C4-2B (cell line): ENCODE measurements around the gene GRIK4.

Source experiments
- H3K27ac ChIP-seq: fragments of 450-650 bp; 2 replicates; pipeline ENCODE4 v1.5.1; 2017
- ZFX ChIP-seq: fragments of 450-650 bp; IDR thresholded peaks from 2 replicates; pipeline ENCODE4 v1.6.1; 2017
- TF ChIP-seq, protein P1 (sequence below): fragments of 450-650 bp; conservative IDR thresholded peaks from 2 replicates; pipeline ENCODE4 v1.5.1; 2017; ENCODE audit warnings: mild to moderate bottlenecking

Gene GRIK4

DNA sequence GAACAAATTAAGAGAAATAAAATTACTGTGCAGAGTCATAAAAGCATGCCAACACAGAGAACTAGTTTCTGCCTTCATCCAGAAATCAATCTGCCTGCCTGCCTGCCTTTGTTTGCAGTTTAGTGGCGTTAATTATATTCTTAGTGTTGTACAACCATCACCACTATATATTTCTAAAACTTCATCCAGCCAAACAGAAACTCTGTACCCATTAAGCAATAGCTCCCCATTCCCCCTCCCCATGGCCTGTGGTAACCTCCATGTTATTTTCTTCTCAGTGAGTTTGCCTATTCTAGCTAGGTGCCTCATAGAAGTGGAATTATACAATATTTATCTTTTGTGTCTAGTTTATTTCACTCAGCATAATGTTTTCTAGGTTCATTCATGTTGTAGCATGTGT is 329.1 kb downstream of the GRIK4 start:
- no peak overlapping the region for H3K27ac ChIP-seq

DNA sequence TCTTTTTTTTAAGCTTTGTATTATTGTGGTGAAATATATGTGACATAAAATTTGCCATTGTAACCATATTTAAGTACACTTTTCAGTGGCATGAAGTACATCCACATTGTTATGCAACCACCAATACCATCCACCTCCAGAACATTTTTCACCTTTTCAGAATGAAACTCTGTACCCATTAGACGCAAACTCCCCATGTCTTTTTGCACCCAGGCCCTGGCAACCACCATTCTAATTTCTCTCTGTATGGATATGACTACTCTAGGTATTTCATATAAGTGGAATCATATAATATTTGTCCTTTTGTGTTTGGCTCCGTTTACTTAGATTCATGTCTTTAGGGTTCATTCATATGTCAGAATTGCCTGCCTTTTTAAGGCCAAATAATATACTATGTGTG is 329.5 kb downstream of the GRIK4 start:
- no peak overlapping the region for H3K27ac ChIP-seq
- TF ChIP-seq, protein P1, sequence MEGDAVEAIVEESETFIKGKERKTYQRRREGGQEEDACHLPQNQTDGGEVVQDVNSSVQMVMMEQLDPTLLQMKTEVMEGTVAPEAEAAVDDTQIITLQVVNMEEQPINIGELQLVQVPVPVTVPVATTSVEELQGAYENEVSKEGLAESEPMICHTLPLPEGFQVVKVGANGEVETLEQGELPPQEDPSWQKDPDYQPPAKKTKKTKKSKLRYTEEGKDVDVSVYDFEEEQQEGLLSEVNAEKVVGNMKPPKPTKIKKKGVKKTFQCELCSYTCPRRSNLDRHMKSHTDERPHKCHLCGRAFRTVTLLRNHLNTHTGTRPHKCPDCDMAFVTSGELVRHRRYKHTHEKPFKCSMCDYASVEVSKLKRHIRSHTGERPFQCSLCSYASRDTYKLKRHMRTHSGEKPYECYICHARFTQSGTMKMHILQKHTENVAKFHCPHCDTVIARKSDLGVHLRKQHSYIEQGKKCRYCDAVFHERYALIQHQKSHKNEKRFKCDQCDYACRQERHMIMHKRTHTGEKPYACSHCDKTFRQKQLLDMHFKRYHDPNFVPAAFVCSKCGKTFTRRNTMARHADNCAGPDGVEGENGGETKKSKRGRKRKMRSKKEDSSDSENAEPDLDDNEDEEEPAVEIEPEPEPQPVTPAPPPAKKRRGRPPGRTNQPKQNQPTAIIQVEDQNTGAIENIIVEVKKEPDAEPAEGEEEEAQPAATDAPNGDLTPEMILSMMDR = no peak
- TF ChIP-seq ZFX = no peak

More for the DNA sequence above, 329.1 kb downstream of the GRIK4 start:
- no peak for TF ChIP-seq ZFX
- TF ChIP-seq, protein P1 = no peak

DNA sequence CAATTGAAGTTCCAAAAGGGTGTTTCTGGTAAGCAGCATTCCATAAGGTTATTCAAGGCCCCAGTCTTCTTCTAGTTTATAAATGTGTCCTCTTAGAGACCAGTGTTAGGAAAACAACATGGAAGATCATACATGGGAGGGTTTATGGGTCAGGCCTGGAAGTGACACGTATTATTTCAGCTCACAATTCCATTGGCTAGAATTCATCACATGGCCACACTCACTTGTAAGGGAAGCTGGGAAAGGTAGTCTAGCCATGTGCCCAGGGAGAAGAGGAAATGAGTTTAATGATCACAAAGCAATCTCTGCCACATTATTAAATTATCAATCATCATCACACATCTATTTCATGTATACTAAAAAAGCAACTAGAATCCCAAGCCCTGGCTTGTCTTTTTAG is 330.6 kb downstream of the GRIK4 start:
- no peak overlapping the region for H3K27ac ChIP-seq
- TF ChIP-seq, protein P1 = no peak
- no peak for TF ChIP-seq ZFX

GRCh38 chr11:120853435-120853834 is 341.9 kb downstream of the GRIK4 start:
- TF ChIP-seq, protein P1 = no peak
- no peak for TF ChIP-seq ZFX
- no peak overlapping the region for H3K27ac ChIP-seq

GRCh38 chr11:120854988-120855387 is 343.4 kb downstream of the GRIK4 start:
- H3K27ac ChIP-seq = no peak overlapping the region
- no peak for TF ChIP-seq ZFX
- TF ChIP-seq, protein P1 = no peak

GRCh38 chr11:120857508-120857907 is 346.0 kb downstream of the GRIK4 start:
- TF ChIP-seq ZFX = no peak
- TF ChIP-seq, protein P1 = no peak
- H3K27ac ChIP-seq = no peak overlapping the region

- TF ChIP-seq, protein P1 = no peak
- no peak for TF ChIP-seq ZFX
- H3K27ac ChIP-seq = no peak overlapping the region
Measured at GRCh38 chr11:120858740-120859139, 347.2 kb downstream of the GRIK4 start.
